IMR-90 (cell line): ENCODE results near the gene TFPI. TPM values are rescaled to one million over a fixed set of nuclear protein-coding genes. Genes with fewer than 3 reads are reported as not detected.
A peak's percentile ranks its signal among the peaks of the same experiment; 100 is the strongest.

Experiments used
- ATAC-seq: fragments of 200-7000 bp; cut with Tn5 transposase; 2 replicates; pipeline ENCODE4 v1.9.1; 2020; ENCODE audit warnings: low read depth, mild to moderate bottlenecking, moderate library complexity
- BruUV-seq: library from RNA; stranded (reverse); fragments of 400-500 nt; replicated peaks from 2 replicates; lab custom pipeline; 2021; lab: Mats Ljungman, UMichigan
- CTCF ChIA-PET: fragments of 300-600 bp; formaldehyde crosslinking; extraction: SDS; loops from one replicate; lab custom pipeline; 2021; ENCODE audit warnings: antibody characterized with exemption; lab: Yijun Ruan, JAX
- POLR2A ChIA-PET: fragments of 300-600 bp; sonication (Branson Sonifier 250); formaldehyde crosslinking; loops from one replicate; lab custom pipeline; 2022; ENCODE audit warnings: antibody characterized with exemption; ENCODE audit not compliant: unreplicated experiment; lab: Charles Lee
- DNase-seq: peaks from one replicate; pipeline ENCODE4 v3.0.0; 2013
- H2AFZ ChIP-seq: replicated peaks from 2 replicates; pipeline ENCODE3; 2013; ENCODE audit warnings: low read length, mild to moderate bottlenecking; ENCODE audit not compliant: poor library complexity
- H2AK5ac ChIP-seq: 2 replicates; pipeline ENCODE4 v1.6.1; 2013; ENCODE audit warnings: low read depth, low read length, inconsistent platforms
- H2AK9ac ChIP-seq: replicated peaks from 2 replicates; pipeline ENCODE3; 2013; ENCODE audit warnings: mild to moderate bottlenecking, low read depth, low read length, moderate library complexity; ENCODE audit not compliant: poor library complexity
- H2BK120ac ChIP-seq: 2 replicates; pipeline ENCODE4 v1.6.1; 2013; ENCODE audit warnings: low read depth, low read length, inconsistent platforms
- H2BK15ac ChIP-seq: 3 replicates; pipeline ENCODE4 v1.6.1; 2013; ENCODE audit warnings: low read depth, low read length, inconsistent platforms
- H2BK20ac ChIP-seq: 2 replicates; pipeline ENCODE4 v1.6.1; 2013; ENCODE audit warnings: low read depth, mild to moderate bottlenecking, inconsistent platforms, low read length, moderate library complexity
- H2BK5ac ChIP-seq: 2 replicates; pipeline ENCODE4 v1.6.1; 2013; ENCODE audit warnings: mild to moderate bottlenecking, low read depth, low read length, inconsistent platforms; ENCODE audit not compliant: poor library complexity, severe bottlenecking
- H3K14ac ChIP-seq: replicated peaks from 2 replicates; pipeline ENCODE4 v1.6.1; 2013; ENCODE audit warnings: low read depth, low read length, inconsistent platforms
- H3K18ac ChIP-seq: 2 replicates; pipeline ENCODE4 v1.6.1; 2013; ENCODE audit warnings: low read depth, low read length, control low read depth
- H3K23ac ChIP-seq: 2 replicates; pipeline ENCODE4 v1.6.1; 2013; ENCODE audit warnings: low read depth, low read length, inconsistent platforms
- H3K27ac ChIP-seq: 2 replicates; pipeline ENCODE4 v1.5.1; 2013; ENCODE audit warnings: mild to moderate bottlenecking, control low read depth, low read length; ENCODE audit not compliant: insufficient read depth
- H3K27me3 ChIP-seq: 2 replicates; pipeline ENCODE4 v1.6.1; 2013; ENCODE audit warnings: low read length; ENCODE audit not compliant: control insufficient read depth, insufficient read depth
- H3K36me3 ChIP-seq: 2 replicates; pipeline ENCODE4 v1.6.1; 2013; ENCODE audit warnings: low read length, mixed read lengths; ENCODE audit not compliant: control insufficient read depth, insufficient read depth
- H3K4ac ChIP-seq: 2 replicates; pipeline ENCODE4 v1.6.1; 2013; ENCODE audit warnings: low read depth, low read length, inconsistent platforms
- H3K4me1 ChIP-seq: 2 replicates; pipeline ENCODE4 v1.6.1; 2013; ENCODE audit warnings: low read length, mixed read lengths; ENCODE audit not compliant: control insufficient read depth, insufficient read depth
- H3K4me2 ChIP-seq: 2 replicates; pipeline ENCODE4 v1.6.1; 2013; ENCODE audit warnings: low read depth, mild to moderate bottlenecking, control low read depth, low read length, moderate library complexity
- H3K4me3 ChIP-seq: 2 replicates; pipeline ENCODE4 v1.5.1; 2013; ENCODE audit warnings: low read depth, mild to moderate bottlenecking, control low read depth, low read length, moderate library complexity; ENCODE audit not compliant: insufficient read depth
- H3K56ac ChIP-seq: 2 replicates; pipeline ENCODE4 v1.6.1; 2013; ENCODE audit warnings: low read length, inconsistent platforms; ENCODE audit not compliant: insufficient read depth; ENCODE audit errors: extremely low read depth
- H3K79me1 ChIP-seq, 2 experiments: 2 replicates each; pipeline ENCODE4 v1.6.1; 2013; ENCODE audit warnings: low read length in 2 of 2, inconsistent platforms in 1 of 2, low read depth in 1 of 2
- H3K9ac ChIP-seq: 2 replicates; pipeline ENCODE4 v1.6.1; 2013; ENCODE audit warnings: low read depth, low read length, control low read depth
- H3K9me1 ChIP-seq: 2 replicates; pipeline ENCODE4 v1.6.1; 2013; ENCODE audit warnings: low read length, inconsistent platforms; ENCODE audit not compliant: insufficient read depth
- H3K9me3 ChIP-seq: 2 replicates; pipeline ENCODE4 v1.6.1; 2013; ENCODE audit warnings: low read length; ENCODE audit not compliant: control insufficient read depth, insufficient read depth
- H4K20me1 ChIP-seq: 2 replicates; pipeline ENCODE4 v1.6.1; 2013; ENCODE audit warnings: low read length, inconsistent platforms; ENCODE audit not compliant: insufficient read depth
- H4K5ac ChIP-seq: 2 replicates; pipeline ENCODE4 v1.6.1; 2013; ENCODE audit warnings: mild to moderate bottlenecking, low read depth, low read length, control low read depth
- H4K8ac ChIP-seq, 2 experiments: 2 replicates each; pipeline ENCODE4 v1.6.1; 2013; ENCODE audit warnings: low read depth in 2 of 2, low read length in 2 of 2, control low read depth in 1 of 2, inconsistent platforms in 1 of 2
- H4K91ac ChIP-seq: 2 replicates; pipeline ENCODE4 v1.6.1; 2013; ENCODE audit warnings: low read depth, low read length, inconsistent platforms; ENCODE audit not compliant: insufficient read depth
- BHLHE40 ChIP-seq: fragments of 150-350 bp; IDR thresholded peaks from 2 replicates; pipeline ENCODE4 v1.6.1; 2016; ENCODE audit warnings: mild to moderate bottlenecking, low read depth, low read length
- CEBPB ChIP-seq: IDR thresholded peaks from 2 replicates; pipeline ENCODE4 v1.6.1; 2012; ENCODE audit warnings: low read depth, low read length, improper control_type of control experiment
- CHD1 ChIP-seq: IDR thresholded peaks from 2 replicates; pipeline ENCODE4 v1.6.1; 2012; ENCODE audit warnings: low read depth, low read length, improper control_type of control experiment
- ELK1 ChIP-seq: fragments of 150-350 bp; IDR thresholded peaks from 2 replicates; pipeline ENCODE4 v1.6.1; 2016; ENCODE audit warnings: low read depth, mild to moderate bottlenecking, low read length, moderate library complexity, borderline replicate concordance
- MAFK ChIP-seq: IDR thresholded peaks from 2 replicates; pipeline ENCODE4 v1.6.1; 2012; ENCODE audit warnings: low read depth, low read length, improper control_type of control experiment
- MAZ ChIP-seq: IDR thresholded peaks from 2 replicates; pipeline ENCODE4 v1.6.1; 2012; ENCODE audit warnings: low read depth, mild to moderate bottlenecking, low read length, improper control_type of control experiment, moderate library complexity, borderline replicate concordance
- MXI1 ChIP-seq: IDR thresholded peaks from 2 replicates; pipeline ENCODE4 v1.6.1; 2012; ENCODE audit warnings: low read depth, mild to moderate bottlenecking, low read length, moderate library complexity, borderline replicate concordance
- NFE2L2 ChIP-seq: fragments of 150-350 bp; IDR thresholded peaks from 2 replicates; pipeline ENCODE4 v1.6.1; 2016; ENCODE audit warnings: low read depth, mild to moderate bottlenecking, low read length
- POLR2A ChIP-seq: IDR thresholded peaks from 2 replicates; pipeline ENCODE4 v1.6.1; 2012; ENCODE audit warnings: mild to moderate bottlenecking, low read depth, low read length
- RAD21 ChIP-seq: IDR thresholded peaks from 2 replicates; pipeline ENCODE4 v1.6.1; 2012; ENCODE audit warnings: low read length, improper control_type of control experiment
- RCOR1 ChIP-seq: IDR thresholded peaks from 2 replicates; pipeline ENCODE4 v1.6.1; 2012; ENCODE audit warnings: mild to moderate bottlenecking, low read length, improper control_type of control experiment; ENCODE audit not compliant: insufficient replicate concordance
- RFX5 ChIP-seq: IDR thresholded peaks from 2 replicates; pipeline ENCODE4 v1.8.0; 2012; ENCODE audit warnings: low read depth, mild to moderate bottlenecking, low read length, moderate library complexity
- SMC3 ChIP-seq: fragments of 150-350 bp; IDR thresholded peaks from 2 replicates; pipeline ENCODE4 v1.6.1; 2016; ENCODE audit warnings: low read depth, mild to moderate bottlenecking, antibody characterized with exemption, low read length, moderate library complexity
- USF2 ChIP-seq: fragments of 150-350 bp; IDR thresholded peaks from 2 replicates; pipeline ENCODE4 v1.6.1; 2017; ENCODE audit warnings: mild to moderate bottlenecking, antibody characterized with exemption, low read length, low read depth
- WGBS, 2 experiments: methylation state at CpG; one replicate each; pipeline versions ENCODE4 v1.1.5 to v1.1.7; 2013; ENCODE audit warnings: missing lambda C conversion rate in 2 of 2; ENCODE audit not compliant: insufficient read length in 1 of 2; ENCODE audit errors: extremely low coverage in 2 of 2; 5-methylcytosine and 5-hydroxymethylcytosine counted together
- dilution Hi-C: fragments of 300-500 bp; cut with HindIII; formaldehyde crosslinking; loops from one replicate; pipeline ENCODE4 v1.14.3; 2018; ENCODE audit warnings: low sequenced_read_pairs; ENCODE audit not compliant: unreplicated experiment
- in situ Hi-C: fragments of 300-500 bp; cut with MboI; formaldehyde crosslinking; loops from 3 replicates; pipeline ENCODE4 v1.14.3; 2019; ENCODE audit warnings: low sequenced_read_pairs, inconsistent platforms, mixed read lengths
- intact Hi-C: fragments of 100-400 bp; cut with micrococcal nuclease; formaldehyde crosslinking; loops from 2 replicates; pipeline ENCODE4 v1.10.0; 2022
- polyA plus RNA-seq, 3 experiments: library from polyadenylated mRNA; depleted of rRNA; stranded (reverse); fragments of >200 nt; gene quantifications; 2 replicates each; pipeline ENCODE4 v1.2.3, GENCODE V29; 2012; ENCODE audit warnings: low replicate concordance in 1 of 3
- total RNA-seq: library from RNA; depleted of rRNA; stranded (reverse); fragments of >200 nt; gene quantifications from 2 replicates; pipeline ENCODE4 v1.2.3, GENCODE V29; 2012

The TFPI gene
- total and polyA plus RNA-seq, 2 of the 4 experiments (the other 2 are of a cell fraction), result 33.9 to 83.0 TPM

GRCh38 chr2:187478719-187479118, 75.5 kb downstream of the TFPI start:
- no peak overlapping the region for H3K23ac ChIP-seq
- H3K18ac ChIP-seq, result no peak overlapping the region
- dilution Hi-C loops (no loop called here), in situ Hi-C loops (no loop called here), intact Hi-C loops (no loop called here)
- no peak overlapping the region for H3K4me3 ChIP-seq
- no peaks in the 10 kb centered on the region for H3K27me3 ChIP-seq
- H3K27ac ChIP-seq, result no peak overlapping the region
- H3K79me1 ChIP-seq, result peaks cover 3 to 4% of the 10 kb centered on the region in 2 experiments; a peak in 1 of 4 replicates
- peak; percentile 32 for DNase-seq
- WGBS, 2 experiments, result no CpG with 5 or more reads among the region's 2 CpGs
- H4K8ac ChIP-seq, result no peak overlapping the region
- BruUV-seq, result no TSS peak
- H3K36me3 ChIP-seq, result peaks cover 22% of the 10 kb centered on the region
- H2BK20ac ChIP-seq, result no peak overlapping the region
- H2AFZ ChIP-seq, result no peak overlapping the region
- no peak overlapping the region for H3K14ac ChIP-seq
- H2BK5ac ChIP-seq, result no peak overlapping the region
- H3K4me1 ChIP-seq, result no peaks in the 10 kb centered on the region
- H2AK9ac ChIP-seq, result no peak overlapping the region
- ATAC-seq, result peak; percentile 35; the same call in 1 of the 2 replicates
- no peak overlapping the region for H3K9ac ChIP-seq
- no peaks in the 10 kb centered on the region for H3K9me1 ChIP-seq
- H4K5ac ChIP-seq, result no peak overlapping the region
- no peaks in the 10 kb centered on the region for H3K9me3 ChIP-seq
- H4K20me1 ChIP-seq, result no peaks in the 10 kb centered on the region
- H3K4ac ChIP-seq, result no peak overlapping the region
- H2BK15ac ChIP-seq, result no peak overlapping the region
- no peak overlapping the region for H3K56ac ChIP-seq
- H3K4me2 ChIP-seq, result no peak overlapping the region
- H4K91ac ChIP-seq, result no peak overlapping the region
- no peak overlapping the region for H2AK5ac ChIP-seq
- TF ChIP-seq RAD21 (no peak), MXI1 (no peak), USF2 (no peak), MAZ (no peak), NFE2L2 (no peak), RCOR1 (no peak), POLR2A (no peak), MAFK (no peak), SMC3 (no peak), CHD1 (no peak), RFX5 (no peak), BHLHE40 (no peak), CEBPB (no peak), ELK1 (no peak)
- ChIA-PET POLR2A (no interaction called here), CTCF (no interaction called here)
- H2BK120ac ChIP-seq, result no peak overlapping the region
